OCI-LY7 (cell line): ENCODE measurements around the gene ITGAV. TPM values are rescaled to one million over a fixed set of nuclear protein-coding genes. Genes with fewer than 3 reads are reported as not detected.

Experiments used
- BruUV-seq: library from RNA; stranded (reverse); fragments of 400-500 nt; replicated peaks from 2 replicates; lab custom pipeline; 2021; lab: Mats Ljungman, UMichigan
- CTCF ChIA-PET: fragments of 300-600 bp; sonication (Branson Sonifier 250); formaldehyde crosslinking; loops from one replicate; lab custom pipeline; 2022; ENCODE audit warnings: antibody characterized with exemption; ENCODE audit not compliant: unreplicated experiment; lab: Charles Lee
- POLR2A ChIA-PET: fragments of 300-600 bp; sonication (Branson Sonifier 250); formaldehyde crosslinking; loops from one replicate; lab custom pipeline; 2022; ENCODE audit warnings: antibody characterized with exemption; lab: Charles Lee
- DNase-seq: peaks from one replicate; pipeline ENCODE4 v3.0.0-alpha.2; 2015; ENCODE audit warnings: low spot score
- H2AFZ ChIP-seq: fragments of 200-600 bp; sonication (generic), shearing (Covaris generic); 2 replicates; pipeline ENCODE4 v1.6.1; 2014; ENCODE audit warnings: mild to moderate bottlenecking, antibody characterized with exemption, low read length, moderate library complexity
- H3K27ac ChIP-seq: fragments of 200-600 bp; sonication (generic); 2 replicates; pipeline ENCODE4 v1.5.1; 2014; ENCODE audit warnings: mixed run types, low read depth, mild to moderate bottlenecking, moderate library complexity, low read length, inconsistent platforms; ENCODE audit not compliant: poor library complexity, severe bottlenecking
- H3K36me3 ChIP-seq: fragments of 200-600 bp; sonication (generic); 2 replicates; pipeline ENCODE4 v1.6.1; 2014; ENCODE audit warnings: mild to moderate bottlenecking, antibody characterized with exemption, low read length, moderate library complexity, mixed read lengths; ENCODE audit not compliant: insufficient read depth
- H3K4me1 ChIP-seq: fragments of 200-600 bp; sonication (generic); 2 replicates; pipeline ENCODE4 v1.5.1; 2014; ENCODE audit warnings: mild to moderate bottlenecking, low read length; ENCODE audit not compliant: insufficient read depth, poor library complexity, severe bottlenecking
- H3K4me2 ChIP-seq: fragments of 200-600 bp; sonication (generic); 2 replicates; pipeline ENCODE4 v1.6.1; 2014; ENCODE audit warnings: mild to moderate bottlenecking, low read length
- H3K4me3 ChIP-seq: fragments of 200-600 bp; sonication (generic); 2 replicates; pipeline ENCODE4 v1.5.1; 2014; ENCODE audit warnings: mild to moderate bottlenecking, low read depth, low read length; ENCODE audit not compliant: poor library complexity, severe bottlenecking
- H3K79me2 ChIP-seq: fragments of 200-600 bp; sonication (generic); 2 replicates; pipeline ENCODE4 v1.6.1; 2016; ENCODE audit warnings: low read depth, mild to moderate bottlenecking, low read length, moderate library complexity, mixed read lengths; ENCODE audit not compliant: insufficient read depth
- H3K9me2 ChIP-seq: fragments of 200-600 bp; sonication (generic); 2 replicates; pipeline ENCODE4 v1.6.1; 2016; ENCODE audit warnings: mild to moderate bottlenecking, low read length, mixed read lengths; ENCODE audit not compliant: insufficient read depth
- H3K9me3 ChIP-seq: fragments of 200-600 bp; sonication (generic); 2 replicates; pipeline ENCODE4 v1.6.1; 2014; ENCODE audit warnings: mild to moderate bottlenecking, mixed run types, low read length, mixed read lengths
- H4K20me1 ChIP-seq: fragments of 200-600 bp; sonication (generic); 2 replicates; pipeline ENCODE4 v1.6.1; 2014; ENCODE audit warnings: mild to moderate bottlenecking, antibody characterized with exemption, low read length, moderate library complexity, mixed read lengths; ENCODE audit not compliant: insufficient read depth
- EZH2phosphoT487 ChIP-seq: fragments of 200-600 bp; sonication (generic); IDR thresholded peaks from 2 replicates; pipeline ENCODE4 v1.6.1; 2018; ENCODE audit warnings: low read depth, borderline replicate concordance, mild to moderate bottlenecking, mixed run types, antibody characterized with exemption, low read length, moderate library complexity, mixed read lengths
- intact Hi-C: fragments of 100-400 bp; cut with micrococcal nuclease; formaldehyde crosslinking; loops from one replicate; pipeline ENCODE4 v1.10.0; 2022; ENCODE audit not compliant: unreplicated experiment
- total RNA-seq, 2 experiments: library from RNA; depleted of rRNA in 1 of 2; stranded (reverse); fragments of >200 nt in 1 of 2; shearing (Covaris generic) in 1 of 2; gene quantifications; 2 replicates each; pipeline ENCODE4 v1.2.3, GENCODE V29; 2014 to 2022
- TF ChIP-seq, protein P1 (sequence below): fragments of 200-600 bp; sonication (generic); conservative IDR thresholded peaks from 2 replicates; pipeline ENCODE4 v1.5.1; 2014; ENCODE audit warnings: mild to moderate bottlenecking, antibody characterized with exemption, low read length, moderate library complexity, mixed read lengths

Gene ITGAV
- total RNA-seq, 2 experiments from 2014 or later = 1.1 to 3.2 TPM

DNA sequence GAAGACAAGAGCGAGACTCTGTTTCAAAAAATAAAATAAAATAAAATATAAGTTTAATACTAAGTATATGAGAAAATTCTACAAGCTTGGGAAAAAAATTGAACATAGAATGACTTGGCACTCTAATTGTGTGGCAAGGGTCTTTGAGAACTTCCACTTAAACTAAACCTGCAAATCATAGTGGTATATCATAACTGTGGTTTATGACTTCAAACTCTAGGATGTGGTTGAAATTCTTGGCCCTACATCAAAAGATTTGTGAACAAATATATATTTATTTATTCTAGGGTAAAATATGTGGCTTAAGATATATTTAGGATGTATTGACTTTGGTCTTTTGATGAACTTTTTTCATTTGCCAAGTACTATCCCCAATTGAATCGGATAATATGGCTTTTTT is 100.9 kb downstream of the ITGAV start:
- Histone ChIP-seq H3K4me1 (peaks cover 3% of the 10 kb centered on the region), H4K20me1 (no peaks in the 10 kb centered on the region), H3K27ac (no peak overlapping the region), H3K9me2 (no peaks in the 10 kb centered on the region), H2AFZ (no peak overlapping the region), H3K9me3 (peaks cover 14% of the 10 kb centered on the region; the same call in 1 of the 2 replicates), H3K4me3 (no peak overlapping the region), H3K79me2 (no peaks in the 10 kb centered on the region), H3K4me2 (no peak overlapping the region), H3K36me3 (no peaks in the 10 kb centered on the region)
- ChIA-PET POLR2A (interaction anchor here (0.6 kb wide), 1 partner anchor 17 kb away, joined by 3 read pairs; no protein-coding TSS in a partner anchor), CTCF (no interaction called here)
- intact Hi-C loops = no loop called here
- no peak for TF ChIP-seq EZH2phosphoT487
- TF ChIP-seq, protein P1, sequence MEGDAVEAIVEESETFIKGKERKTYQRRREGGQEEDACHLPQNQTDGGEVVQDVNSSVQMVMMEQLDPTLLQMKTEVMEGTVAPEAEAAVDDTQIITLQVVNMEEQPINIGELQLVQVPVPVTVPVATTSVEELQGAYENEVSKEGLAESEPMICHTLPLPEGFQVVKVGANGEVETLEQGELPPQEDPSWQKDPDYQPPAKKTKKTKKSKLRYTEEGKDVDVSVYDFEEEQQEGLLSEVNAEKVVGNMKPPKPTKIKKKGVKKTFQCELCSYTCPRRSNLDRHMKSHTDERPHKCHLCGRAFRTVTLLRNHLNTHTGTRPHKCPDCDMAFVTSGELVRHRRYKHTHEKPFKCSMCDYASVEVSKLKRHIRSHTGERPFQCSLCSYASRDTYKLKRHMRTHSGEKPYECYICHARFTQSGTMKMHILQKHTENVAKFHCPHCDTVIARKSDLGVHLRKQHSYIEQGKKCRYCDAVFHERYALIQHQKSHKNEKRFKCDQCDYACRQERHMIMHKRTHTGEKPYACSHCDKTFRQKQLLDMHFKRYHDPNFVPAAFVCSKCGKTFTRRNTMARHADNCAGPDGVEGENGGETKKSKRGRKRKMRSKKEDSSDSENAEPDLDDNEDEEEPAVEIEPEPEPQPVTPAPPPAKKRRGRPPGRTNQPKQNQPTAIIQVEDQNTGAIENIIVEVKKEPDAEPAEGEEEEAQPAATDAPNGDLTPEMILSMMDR = no peak
- no TSS peak for BruUV-seq
- DNase-seq = no peak

GRCh38 chr2:186691231-186691630 is 101.4 kb downstream of the ITGAV start:
- ChIA-PET CTCF (no interaction called here), POLR2A (interaction anchor here (0.6 kb wide), 1 partner anchor 16 kb away, joined by 3 read pairs; no protein-coding TSS in a partner anchor)
- H3K9me3 ChIP-seq = peaks cover 14% of the 10 kb centered on the region; the same call in 1 of the 2 replicates
- no peak overlapping the region for H2AFZ ChIP-seq
- no peak for DNase-seq
- no TSS peak for BruUV-seq
- H3K4me2 ChIP-seq = no peak overlapping the region
- TF ChIP-seq, protein P1 = no peak
- no peak for TF ChIP-seq EZH2phosphoT487
- no peaks in the 10 kb centered on the region for H3K9me2 ChIP-seq
- no peak overlapping the region for H3K4me3 ChIP-seq
- no peaks in the 10 kb centered on the region for H4K20me1 ChIP-seq
- intact Hi-C loops = no loop called here
- peaks cover 3% of the 10 kb centered on the region for H3K4me1 ChIP-seq
- H3K27ac ChIP-seq = no peak overlapping the region
- no peaks in the 10 kb centered on the region for H3K36me3 ChIP-seq
- no peaks in the 10 kb centered on the region for H3K79me2 ChIP-seq

GRCh38 chr2:186691900-186692299 is 102.0 kb downstream of the ITGAV start:
- peaks cover 3% of the 10 kb centered on the region for H3K4me1 ChIP-seq
- H3K9me2 ChIP-seq = no peaks in the 10 kb centered on the region
- BruUV-seq = no TSS peak
- H2AFZ ChIP-seq = no peak overlapping the region
- TF ChIP-seq EZH2phosphoT487 = no peak
- TF ChIP-seq, protein P1 = no peak
- no peak overlapping the region for H3K4me2 ChIP-seq
- H3K36me3 ChIP-seq = no peaks in the 10 kb centered on the region
- H3K79me2 ChIP-seq = no peaks in the 10 kb centered on the region
- ChIA-PET POLR2A (interaction anchor here (0.6 kb wide), 1 partner anchor 41 kb away, joined by 3 read pairs; no protein-coding TSS in a partner anchor), CTCF (no interaction called here)
- no peaks in the 10 kb centered on the region for H4K20me1 ChIP-seq
- H3K4me3 ChIP-seq = no peak overlapping the region
- no peak for DNase-seq
- H3K9me3 ChIP-seq = peaks cover 10% of the 10 kb centered on the region; the same call in 1 of the 2 replicates
- intact Hi-C loops = no loop called here
- no peak overlapping the region for H3K27ac ChIP-seq
